Stimulated activated CD8-positive, alpha-beta memory T cell treated with anti-CD3 and anti-CD28 coated beads, Interleukin-15, amount 100 ng/mL, for 24 hours (primary cell): ENCODE measurements around the gene CEP128.

ENCODE experiments used
- DNase-seq: peaks from one replicate; pipeline ENCODE4 v3.0.0-alpha.2; 2020; ENCODE audit warnings: low read depth

Gene CEP128

GRCh38 chr14:80771201-80771600, 170.3 kb downstream of the CEP128 start:
- DNase-seq: no peak

- no peak for DNase-seq
Measured at GRCh38 chr14:80770114-80770908, 171.2 kb downstream of the CEP128 start.

DNA sequence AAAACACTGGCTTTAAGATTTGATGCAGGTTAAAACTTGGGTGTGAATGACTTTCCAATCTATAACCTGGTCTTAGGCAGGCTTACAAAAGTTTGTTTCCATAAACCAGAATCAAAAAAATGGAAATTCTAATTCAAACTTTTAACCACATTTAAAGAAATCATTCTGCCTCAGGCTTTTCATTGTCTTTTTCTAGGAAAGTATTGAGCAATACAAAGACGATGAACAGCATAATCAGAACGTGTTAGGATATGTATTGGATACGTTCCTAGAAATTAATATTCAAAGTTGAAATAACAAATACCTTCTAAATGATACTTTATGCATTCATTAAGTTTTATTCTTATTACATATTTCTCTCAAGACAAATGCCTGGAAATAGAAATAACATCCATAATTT, 172.9 kb downstream of the CEP128 start:
- DNase-seq: no peak

DNA sequence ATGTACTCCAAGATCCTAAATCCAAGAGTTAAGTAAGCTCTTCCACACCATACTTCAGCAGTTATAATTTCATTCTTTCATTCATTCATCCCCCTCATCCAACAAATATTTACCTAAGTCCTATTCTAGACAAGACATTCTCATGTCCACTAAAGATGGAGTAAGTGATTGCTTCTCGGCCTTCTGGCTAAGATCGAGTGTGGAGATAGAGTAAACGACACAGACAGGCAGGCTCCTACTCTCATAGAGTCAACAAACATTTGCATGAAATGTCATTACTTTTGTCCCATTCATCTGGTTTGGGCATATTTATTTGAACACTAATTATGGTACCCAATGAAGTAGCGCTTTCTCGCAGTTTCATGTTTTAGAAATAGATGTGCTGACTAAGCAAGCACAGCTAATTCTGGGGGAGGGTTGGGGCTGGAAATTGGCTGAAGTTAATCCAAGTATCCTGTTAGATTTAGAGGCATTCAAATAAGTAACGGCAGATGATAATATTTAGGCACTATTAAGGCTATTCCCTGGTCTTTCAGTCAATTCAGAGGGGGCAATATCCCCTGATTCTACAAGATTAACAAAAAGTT, 176.5 kb downstream of the CEP128 start:
- no peak for DNase-seq

GRCh38 chr14:80764496-80764895, 177.0 kb downstream of the CEP128 start:
- DNase-seq: no peak

DNA sequence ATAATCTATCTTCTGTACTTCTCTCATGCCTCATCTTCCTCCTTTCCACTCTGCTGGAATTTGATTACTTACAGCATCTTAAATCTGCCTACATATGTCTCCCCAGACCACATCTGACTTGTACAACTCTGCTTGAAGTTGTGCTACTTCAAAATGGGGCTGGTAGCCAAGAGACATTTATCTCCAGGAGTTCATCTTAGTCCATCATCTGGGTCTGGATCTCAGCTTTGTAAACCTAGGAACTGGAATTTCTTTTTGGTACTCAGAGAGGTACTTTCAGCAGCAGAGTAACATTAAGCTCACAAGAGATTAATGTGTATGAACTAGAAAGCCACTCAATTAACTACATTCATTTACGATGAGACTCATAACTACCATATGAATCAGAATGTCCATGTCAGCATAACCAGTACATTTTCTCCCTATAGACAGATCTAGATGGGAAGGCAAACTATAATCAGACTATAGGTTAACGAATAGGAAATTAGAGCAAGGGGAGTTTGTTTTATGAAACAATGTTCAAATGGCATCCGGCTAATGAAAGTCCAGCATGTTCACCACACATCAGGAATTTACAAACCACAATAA, 178.8 kb downstream of the CEP128 start:
- DNase-seq: no peak

GRCh38 chr14:80754696-80755095, 186.8 kb downstream of the CEP128 start:
- no peak for DNase-seq

GRCh38 chr14:80751285-80751684, 190.3 kb downstream of the CEP128 start:
- DNase-seq: no peak

DNA sequence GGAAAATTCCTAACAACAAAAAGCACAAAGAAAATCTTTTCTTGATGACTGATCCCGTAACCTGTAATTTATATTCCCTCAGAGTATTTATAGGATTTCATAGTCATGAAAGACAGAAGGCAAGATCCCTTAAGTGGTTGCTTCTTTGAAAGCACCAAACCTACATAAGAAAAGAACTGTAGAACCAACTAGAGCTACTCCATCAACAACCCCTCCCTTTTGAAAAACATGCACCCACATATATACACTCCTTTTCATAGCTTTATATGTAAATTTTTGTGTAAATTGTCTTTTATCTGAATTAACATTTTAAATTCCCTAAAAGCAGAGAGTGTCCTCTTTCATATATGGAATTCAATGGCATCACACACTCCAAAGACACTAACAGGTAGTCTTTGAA, 215.3 kb downstream of the CEP128 start:
- DNase-seq: no peak

DNA sequence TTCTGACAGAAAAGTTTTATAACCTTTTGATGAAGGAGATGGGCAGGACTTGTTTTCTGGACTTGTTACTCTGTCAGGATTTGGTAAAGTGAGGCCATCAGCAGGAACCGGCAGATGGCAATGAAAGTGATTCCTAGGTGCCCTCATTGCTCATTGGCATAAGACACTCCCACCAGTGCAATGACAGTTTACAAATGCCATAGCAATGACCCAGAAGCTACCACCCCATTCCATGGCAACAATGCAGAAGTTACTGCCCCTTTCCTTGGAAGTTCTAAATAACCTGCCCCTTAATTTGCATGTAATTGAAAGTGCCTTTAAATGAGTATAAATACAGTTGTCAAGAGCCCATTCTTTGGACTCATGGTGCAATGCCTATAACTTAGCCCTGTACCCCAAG, 222.6 kb downstream of the CEP128 start:
- DNase-seq: no peak

- no peak for DNase-seq
Measured at GRCh38 chr14:80714474-80714873, 227.1 kb downstream of the CEP128 start.

DNA sequence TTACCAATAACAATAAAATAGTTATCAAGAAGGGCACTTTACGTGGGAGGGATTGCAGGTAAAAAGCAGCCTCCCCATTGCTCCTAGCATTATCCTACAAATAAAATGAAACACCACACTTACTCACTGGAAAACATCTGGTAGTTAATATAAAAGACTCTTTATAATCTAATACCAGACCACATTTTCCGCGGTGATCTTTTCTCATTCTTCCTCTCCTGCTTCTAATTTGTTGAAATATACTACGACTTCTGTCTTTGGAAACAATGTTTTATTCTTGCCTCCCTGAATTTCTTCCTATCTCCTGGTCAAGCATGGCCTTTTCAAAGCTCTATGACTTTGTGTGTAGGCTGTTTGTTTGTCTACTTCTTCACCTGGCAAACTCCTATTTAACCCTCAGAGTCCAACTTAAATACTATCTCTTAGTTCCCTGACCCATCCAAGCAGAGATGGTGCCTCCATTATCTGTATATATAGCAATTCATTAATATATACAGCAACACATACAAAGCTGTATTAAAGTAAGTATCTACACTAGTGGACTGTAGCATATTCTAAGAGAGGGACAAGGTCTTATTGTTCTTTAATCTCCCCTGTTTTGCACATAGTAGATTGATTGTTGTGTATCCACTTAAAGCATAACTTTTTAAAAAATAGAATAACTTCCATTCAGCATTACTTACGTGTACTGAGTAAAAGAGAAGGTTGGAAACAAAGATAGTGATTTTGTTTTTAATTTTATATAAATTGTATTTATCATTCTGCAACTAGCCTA, 228.3 kb downstream of the CEP128 start:
- DNase-seq: no peak

GRCh38 chr14:80705241-80705980, 236.1 kb downstream of the CEP128 start:
- DNase-seq: no peak

- DNase-seq: no peak
Measured at GRCh38 chr14:80700601-80701000, 240.9 kb downstream of the CEP128 start.

DNA sequence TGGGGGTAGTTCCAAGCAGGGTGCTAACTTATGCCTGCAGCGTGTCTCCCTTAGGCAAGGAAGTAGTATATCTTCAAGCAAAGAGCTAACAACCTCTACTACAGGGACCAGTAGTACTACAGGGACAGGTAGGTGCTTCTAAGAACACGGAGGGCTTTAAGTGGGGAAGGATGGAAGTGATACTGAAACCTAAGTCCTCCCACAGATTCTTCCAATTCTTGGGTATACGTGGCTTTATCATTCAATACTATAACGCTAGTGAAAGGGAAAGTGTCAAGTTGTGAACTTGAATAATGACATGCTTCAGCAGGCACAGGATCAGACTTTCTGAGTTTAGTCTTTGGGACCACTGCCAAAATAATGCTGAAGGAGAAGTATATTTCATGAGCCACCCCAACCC, 241.7 kb downstream of the CEP128 start:
- DNase-seq: no peak

GRCh38 chr14:80698974-80699373, 242.6 kb downstream of the CEP128 start:
- no peak for DNase-seq

DNA sequence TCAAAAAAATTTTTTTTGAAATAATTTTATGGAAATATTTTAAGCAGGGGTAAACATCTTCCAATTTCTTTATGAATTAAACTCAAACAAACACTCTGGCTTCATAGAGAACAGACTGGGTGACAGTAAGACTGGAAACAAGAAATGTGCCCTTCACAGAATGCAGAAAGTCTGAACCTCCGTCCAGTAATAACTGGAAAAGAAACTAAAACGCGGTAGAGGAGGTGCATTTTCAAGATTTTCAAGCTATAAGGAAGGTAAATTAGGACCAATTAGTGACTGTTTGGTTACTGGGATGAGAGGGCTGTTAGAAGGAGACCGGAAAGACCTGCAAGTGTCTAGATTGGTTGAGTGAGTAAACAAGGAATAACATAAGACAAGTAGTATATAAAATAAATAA, 245.7 kb downstream of the CEP128 start:
- no peak for DNase-seq

GRCh38 chr14:80692903-80693302, 248.6 kb downstream of the CEP128 start:
- no peak for DNase-seq

DNA sequence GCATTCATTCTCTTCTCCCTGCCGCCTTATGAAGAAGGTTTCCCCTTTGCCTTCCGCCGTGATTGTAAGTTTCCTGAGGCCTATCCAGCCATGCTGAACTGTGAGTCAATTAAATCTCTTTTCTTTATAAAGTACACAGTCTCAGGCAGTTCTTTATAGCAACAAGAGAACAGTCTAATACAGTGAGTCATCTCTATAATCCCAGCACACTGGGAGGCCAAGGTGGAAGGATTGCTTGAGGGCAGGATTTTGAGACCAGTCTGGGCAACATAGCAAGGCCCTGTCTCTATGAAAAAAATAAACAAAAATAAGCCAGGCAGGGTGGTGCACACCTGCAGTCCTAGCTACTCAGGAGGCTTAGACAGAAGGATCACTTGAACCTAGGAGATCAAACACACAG, 259.9 kb downstream of the CEP128 start:
- DNase-seq: no peak

DNA sequence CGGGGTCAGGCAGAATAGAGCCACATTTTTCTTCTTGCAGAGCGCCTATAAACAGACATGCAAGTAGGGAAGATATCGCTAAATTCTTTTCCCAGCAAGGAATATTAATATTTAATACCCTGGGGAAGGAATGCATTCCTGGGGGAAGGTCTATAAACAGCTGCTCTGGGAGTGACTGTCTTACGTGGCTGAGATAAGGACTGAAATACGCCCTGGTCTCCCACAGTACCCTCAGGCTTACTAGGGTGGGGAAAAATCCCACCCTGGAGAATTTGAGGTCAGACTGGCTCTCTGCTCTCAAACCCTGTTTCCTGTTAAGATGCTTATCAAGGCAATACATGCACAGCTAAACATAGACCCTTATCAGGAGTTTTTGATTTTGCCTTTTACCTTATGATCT, 262.3 kb downstream of the CEP128 start:
- no peak for DNase-seq

- DNase-seq: no peak
Measured at GRCh38 chr14:80678436-80678835, 263.1 kb downstream of the CEP128 start.

GRCh38 chr14:80669426-80669825, 272.1 kb downstream of the CEP128 start:
- DNase-seq: no peak
